ENCODE measurements around the gene ABLIM2.

ABLIM2 gene

GRCh38 chr4:7993671-7994070 is 164.9 kb downstream of the ABLIM2 start:
- no peak for DNase-seq

GRCh38 chr4:7992846-7993245 is 165.8 kb downstream of the ABLIM2 start:
- no peak for DNase-seq

- DNase-seq, result no peak
Measured at GRCh38 chr4:7990807-7991459, 167.7 kb downstream of the ABLIM2 start.

- DNase-seq, result no peak
Measured at GRCh38 chr4:7989654-7990053, 169.0 kb downstream of the ABLIM2 start.

GRCh38 chr4:7988437-7988836 is 170.2 kb downstream of the ABLIM2 start:
- DNase-seq, result no peak

GRCh38 chr4:7987148-7987989 is 171.2 kb downstream of the ABLIM2 start:
- DNase-seq, result peak; percentile 81

GRCh38 chr4:7985891-7986441 is 172.6 kb downstream of the ABLIM2 start:
- no peak for DNase-seq

- no peak for DNase-seq
Measured at GRCh38 chr4:7985072-7985471, 173.5 kb downstream of the ABLIM2 start.

GRCh38 chr4:7984286-7984925 is 174.2 kb downstream of the ABLIM2 start:
- no peak for DNase-seq

GRCh38 chr4:7983296-7983695 is 175.3 kb downstream of the ABLIM2 start:
- DNase-seq, result no peak

GRCh38 chr4:7981738-7982394 is 176.7 kb downstream of the ABLIM2 start:
- DNase-seq, result no peak

- DNase-seq, result no peak
Measured at GRCh38 chr4:7980036-7980435, 178.6 kb downstream of the ABLIM2 start.

- DNase-seq, result no peak
Measured at GRCh38 chr4:7979652-7979968, 179.0 kb downstream of the ABLIM2 start.

GRCh38 chr4:7978907-7979651 is 179.5 kb downstream of the ABLIM2 start:
- DNase-seq, result no peak

- no peak for DNase-seq
Measured at GRCh38 chr4:7978489-7978888, 180.1 kb downstream of the ABLIM2 start.

GRCh38 chr4:7976634-7977033 is 182.0 kb downstream of the ABLIM2 start:
- DNase-seq, result no peak

GRCh38 chr4:7976025-7976424 is 182.6 kb downstream of the ABLIM2 start:
- no peak for DNase-seq

GRCh38 chr4:7974425-7974824 is 184.2 kb downstream of the ABLIM2 start:
- no peak for DNase-seq

GRCh38 chr4:7973545-7973981 is 185.1 kb downstream of the ABLIM2 start:
- no peak for DNase-seq

- no peak for DNase-seq
Measured at GRCh38 chr4:7971881-7972500, 186.6 kb downstream of the ABLIM2 start.

GRCh38 chr4:7971159-7971631 is 187.4 kb downstream of the ABLIM2 start:
- DNase-seq, result no peak

Data from CD4-positive, alpha-beta T cell treated with Interleukin-12 subunit alpha and Interleukin-12 subunit beta, for 1 hour (primary cell).